RPMI8226 (cell line): ENCODE measurements around the gene ZEB2.

ENCODE experiments used
- DNase-seq: peaks from one replicate; pipeline ENCODE4 v3.0.0-alpha.2; 2015

Gene ZEB2

GRCh38 chr2:144341538-144341937 lies 178.4 kb downstream of the ZEB2 start:
- no peak for DNase-seq

DNA sequence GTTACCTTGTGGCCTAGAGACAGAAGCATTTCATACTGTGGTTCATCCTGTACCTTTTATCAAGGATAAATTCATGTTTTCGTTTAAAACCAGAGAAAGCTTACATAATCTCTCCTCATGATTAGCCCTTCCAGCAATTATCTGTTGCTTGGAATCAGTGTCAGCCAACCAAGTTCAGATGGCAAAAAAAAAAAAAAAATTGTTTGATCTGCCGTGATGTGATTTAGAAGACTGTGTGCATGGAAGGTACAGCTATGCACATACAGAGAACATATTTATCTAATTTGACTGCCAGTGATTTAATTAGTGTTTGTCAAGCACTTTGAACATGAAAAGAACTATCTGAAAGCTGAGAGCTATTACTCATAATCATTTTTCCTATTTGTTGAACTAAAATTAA lies 180.9 kb downstream of the ZEB2 start:
- no peak for DNase-seq

DNA sequence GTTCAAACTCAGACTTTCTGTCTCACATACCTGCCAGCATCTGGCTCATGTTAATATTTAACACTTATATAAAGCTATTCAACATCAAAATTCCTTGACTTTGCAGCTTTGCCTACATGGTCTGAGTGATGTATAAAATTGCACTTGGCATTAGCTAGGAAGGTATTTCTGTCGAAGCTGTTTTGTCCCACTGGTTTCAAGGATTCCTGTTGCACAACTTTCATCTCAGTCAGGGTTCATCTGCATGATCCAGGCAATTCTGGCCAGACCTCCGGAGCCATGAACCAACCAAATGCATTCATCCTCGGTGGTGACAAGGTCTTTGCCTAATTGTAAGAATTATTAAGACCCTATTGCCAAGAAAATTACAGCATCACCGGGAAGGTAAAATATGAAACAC lies 185.4 kb downstream of the ZEB2 start:
- no peak for DNase-seq
